Measurements from ENCODE around the gene MGAT5.
"Not testable (repeated sequence)": the region's sequence is repeated elsewhere in the genome, so short reads cannot be mapped to it uniquely, and the experiment has no call there.

The MGAT5 gene

DNA sequence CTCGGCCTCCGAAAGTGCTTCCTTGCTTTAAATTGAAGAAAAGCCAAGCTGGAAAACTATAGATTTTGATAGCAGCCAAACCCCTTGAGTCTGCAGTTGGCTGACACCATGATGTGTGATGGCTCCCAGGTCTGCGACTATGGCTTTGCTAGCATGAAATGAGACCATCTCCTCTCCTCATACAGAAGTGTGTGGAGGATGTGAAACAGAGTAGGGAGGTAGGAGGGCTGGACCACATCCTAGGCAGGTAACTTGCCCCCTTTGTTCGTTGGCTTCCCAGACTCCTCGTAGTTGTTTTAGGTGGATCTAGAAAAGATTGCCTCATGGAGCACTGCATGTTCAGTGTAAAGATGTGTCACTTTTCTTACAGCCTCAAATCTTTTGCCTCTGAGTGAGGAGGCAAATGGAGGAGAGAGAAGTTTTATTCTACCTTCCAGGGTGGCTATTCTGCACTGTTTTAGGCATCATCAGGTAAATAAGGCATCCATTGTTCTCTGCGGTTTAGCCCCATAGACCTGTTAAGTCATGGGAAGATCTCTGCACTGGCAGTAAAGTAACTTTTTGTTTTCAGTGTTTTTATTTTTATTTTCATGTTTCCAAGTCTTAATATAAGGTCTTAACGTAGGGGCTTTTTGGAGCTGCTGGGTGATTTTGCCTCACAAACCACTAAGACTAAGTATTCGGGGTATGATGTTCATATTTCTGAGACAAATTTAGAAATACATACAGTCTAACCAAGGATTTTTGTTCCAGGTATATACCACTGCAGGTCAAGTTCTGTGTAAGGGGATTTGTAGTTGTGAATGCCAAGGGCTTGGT lies 40.1 kb downstream of the MGAT5 start:
- no peak overlapping the region for H3K4me3 ChIP-seq (ENCODE audit: low read length)
- TF ChIP-seq, protein P1, sequence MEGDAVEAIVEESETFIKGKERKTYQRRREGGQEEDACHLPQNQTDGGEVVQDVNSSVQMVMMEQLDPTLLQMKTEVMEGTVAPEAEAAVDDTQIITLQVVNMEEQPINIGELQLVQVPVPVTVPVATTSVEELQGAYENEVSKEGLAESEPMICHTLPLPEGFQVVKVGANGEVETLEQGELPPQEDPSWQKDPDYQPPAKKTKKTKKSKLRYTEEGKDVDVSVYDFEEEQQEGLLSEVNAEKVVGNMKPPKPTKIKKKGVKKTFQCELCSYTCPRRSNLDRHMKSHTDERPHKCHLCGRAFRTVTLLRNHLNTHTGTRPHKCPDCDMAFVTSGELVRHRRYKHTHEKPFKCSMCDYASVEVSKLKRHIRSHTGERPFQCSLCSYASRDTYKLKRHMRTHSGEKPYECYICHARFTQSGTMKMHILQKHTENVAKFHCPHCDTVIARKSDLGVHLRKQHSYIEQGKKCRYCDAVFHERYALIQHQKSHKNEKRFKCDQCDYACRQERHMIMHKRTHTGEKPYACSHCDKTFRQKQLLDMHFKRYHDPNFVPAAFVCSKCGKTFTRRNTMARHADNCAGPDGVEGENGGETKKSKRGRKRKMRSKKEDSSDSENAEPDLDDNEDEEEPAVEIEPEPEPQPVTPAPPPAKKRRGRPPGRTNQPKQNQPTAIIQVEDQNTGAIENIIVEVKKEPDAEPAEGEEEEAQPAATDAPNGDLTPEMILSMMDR (IDR thresholded peaks at IDR 0.05; ENCODE audit: insufficient read depth, low read depth, low read length, missing control alignments), result no peak
- DNase-seq (ENCODE audit: low read depth), result no peak

DNA sequence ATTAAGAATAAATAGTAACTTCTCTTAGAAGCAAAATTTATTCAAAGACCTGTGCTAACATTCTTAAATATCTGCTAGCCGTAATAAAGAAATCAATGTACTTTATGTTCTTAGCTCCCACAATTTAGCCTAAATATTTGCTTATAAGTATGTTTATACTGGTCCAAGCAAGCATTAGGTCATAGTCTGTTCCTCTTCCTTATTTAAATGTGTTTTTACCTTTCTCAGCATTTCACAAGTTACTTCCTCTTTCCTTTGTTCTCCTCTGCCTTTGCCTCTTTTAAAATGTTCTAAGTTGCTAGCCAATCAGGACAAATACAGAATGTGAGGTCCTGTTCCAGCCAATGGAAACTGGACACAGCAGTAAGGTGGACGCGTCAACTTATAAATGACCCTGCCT lies 40.7 kb downstream of the MGAT5 start:
- not testable (repeated sequence) for H3K4me3 ChIP-seq (ENCODE audit: low read length); DNase-seq (ENCODE audit: low read depth)

DNA sequence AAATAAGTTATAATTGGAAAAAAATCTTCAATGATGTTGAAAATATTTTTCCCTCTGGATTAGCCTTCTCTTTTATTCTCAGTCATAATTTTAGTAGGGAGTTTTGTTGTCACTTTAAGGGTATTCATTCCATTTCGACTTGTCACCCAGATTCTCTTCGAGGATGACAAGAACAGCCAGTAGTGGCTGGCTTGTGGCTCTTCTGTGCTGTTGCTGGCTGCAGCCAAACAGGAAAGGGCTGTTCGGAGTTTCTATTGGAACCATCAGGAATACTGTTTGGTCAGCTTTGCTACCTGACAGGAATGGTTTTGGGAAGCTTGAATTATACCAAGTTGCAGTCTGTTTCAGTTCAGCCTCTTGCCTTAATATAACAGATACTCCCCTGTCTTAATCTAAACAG lies 41.6 kb downstream of the MGAT5 start:
- no peak overlapping the region for H3K4me3 ChIP-seq (ENCODE audit: low read length)
- no peak for DNase-seq (ENCODE audit: low read depth)
- TF ChIP-seq, protein P1 (IDR thresholded peaks at IDR 0.05; ENCODE audit: insufficient read depth, low read depth, low read length, missing control alignments), result no peak

DNA sequence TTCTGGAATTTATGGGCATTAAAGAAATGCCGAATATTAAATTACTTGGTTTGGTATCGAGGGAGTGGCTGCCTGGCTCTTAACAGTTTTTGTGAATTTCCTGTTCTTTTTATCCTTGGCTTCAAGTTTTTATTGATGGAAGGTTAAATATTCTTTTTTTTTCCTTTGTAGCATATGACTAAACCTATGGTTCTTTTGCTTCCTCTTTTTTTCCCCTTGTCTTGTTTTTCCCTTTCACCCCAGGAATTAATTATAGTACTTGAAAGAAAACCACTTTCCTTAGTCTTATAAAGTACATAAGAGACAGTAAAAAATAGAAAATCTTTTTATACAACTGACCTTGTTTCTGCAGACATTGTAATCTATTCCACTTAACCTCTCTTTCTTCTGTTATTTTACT lies 42.4 kb downstream of the MGAT5 start:
- TF ChIP-seq, protein P1 (IDR thresholded peaks at IDR 0.05; ENCODE audit: insufficient read depth, low read depth, low read length, missing control alignments), result no peak
- no peak overlapping the region for H3K4me3 ChIP-seq (ENCODE audit: low read length)
- DNase-seq (ENCODE audit: low read depth), result no peak

DNA sequence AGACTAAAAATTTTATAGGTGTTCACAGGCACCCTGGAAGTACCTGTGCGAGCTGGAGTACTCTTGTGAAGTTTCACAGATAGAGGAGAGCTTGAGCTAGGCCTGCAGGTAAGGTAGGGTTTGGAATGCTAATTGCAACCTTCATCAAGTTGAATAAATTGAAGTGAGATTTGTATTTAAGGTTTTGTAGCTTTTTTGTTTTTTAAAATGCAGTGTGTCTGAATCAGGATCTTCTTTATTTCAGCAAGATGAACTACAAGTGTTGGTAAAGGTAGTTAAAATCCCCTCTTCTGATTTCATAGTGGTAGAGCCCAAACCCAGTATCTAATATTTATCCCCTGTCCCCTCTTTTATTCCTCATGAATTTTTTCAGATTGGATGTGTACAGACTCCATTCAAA lies 45.5 kb downstream of the MGAT5 start:
- no peak for DNase-seq (ENCODE audit: low read depth)
- TF ChIP-seq, protein P1 (IDR thresholded peaks at IDR 0.05; ENCODE audit: insufficient read depth, low read depth, low read length, missing control alignments), result no peak
- H3K4me3 ChIP-seq (ENCODE audit: low read length), result no peak overlapping the region

DNA sequence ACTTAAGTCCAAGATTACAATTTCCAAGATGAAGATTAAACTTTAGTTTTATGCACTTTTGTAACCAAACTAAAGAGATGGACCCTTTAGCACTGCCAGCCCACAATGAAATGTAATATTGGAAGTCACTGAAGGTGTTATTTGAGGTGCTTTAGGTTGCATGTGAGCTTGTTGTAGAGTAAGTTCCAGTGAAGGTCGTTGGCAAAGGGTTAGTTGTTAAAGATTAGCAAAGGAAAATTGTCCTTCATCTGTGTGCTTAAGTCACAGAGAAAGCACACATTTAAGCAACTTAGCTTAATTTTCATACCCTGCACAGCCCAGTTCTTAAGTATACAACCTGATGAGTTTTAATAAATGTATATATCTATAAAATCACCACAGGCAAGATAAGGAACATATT lies 46.7 kb downstream of the MGAT5 start:
- no peak for DNase-seq (ENCODE audit: low read depth)
- TF ChIP-seq, protein P1 (IDR thresholded peaks at IDR 0.05; ENCODE audit: insufficient read depth, low read depth, low read length, missing control alignments), result no peak
- H3K4me3 ChIP-seq (ENCODE audit: low read length), result no peak overlapping the region

DNA sequence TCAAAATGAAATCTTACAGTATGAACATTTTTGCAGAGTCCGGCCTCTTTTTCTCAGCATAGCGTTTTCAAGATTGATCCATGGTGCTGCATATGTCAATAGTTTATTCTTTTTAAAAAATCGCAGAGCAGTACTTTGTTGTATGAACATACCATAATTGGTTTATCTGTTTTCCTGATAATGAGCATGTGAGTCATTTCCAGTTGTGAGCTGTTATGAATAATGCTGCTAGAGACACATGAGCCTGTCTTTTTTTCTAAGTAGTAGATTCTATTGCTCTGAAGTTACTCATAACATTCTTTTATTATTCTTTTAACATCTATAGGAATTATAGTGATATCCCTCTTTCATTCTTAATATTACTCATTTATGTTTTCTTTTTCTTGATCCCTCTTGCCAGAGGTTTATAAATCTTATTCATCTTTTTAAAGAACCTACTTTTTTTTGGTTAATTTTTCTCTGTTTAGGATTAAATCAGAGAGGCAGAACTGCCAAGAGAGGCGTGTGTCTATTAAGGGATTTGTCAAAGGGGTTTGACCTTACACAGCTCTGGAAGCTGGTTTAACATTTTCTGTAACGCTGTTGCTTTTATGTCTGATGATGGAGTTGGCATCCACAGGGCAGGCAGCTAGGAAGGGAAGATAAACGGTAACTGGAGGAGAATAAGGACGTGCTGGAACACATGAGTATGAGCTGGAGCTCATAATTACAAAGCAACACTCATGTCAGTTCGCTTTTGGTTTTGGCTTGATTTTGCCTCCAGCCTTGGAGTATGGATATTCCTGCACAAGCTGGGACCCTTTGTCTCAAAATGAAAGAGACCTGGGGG lies 47.4 kb downstream of the MGAT5 start:
- peak; percentile 66 for DNase-seq (ENCODE audit: low read depth)
- TF ChIP-seq, protein P1 (IDR thresholded peaks at IDR 0.05; ENCODE audit: insufficient read depth, low read depth, low read length, missing control alignments), result no peak
- H3K4me3 ChIP-seq (ENCODE audit: low read length), result no peak overlapping the region

All from epithelial cell of esophagus (primary cell).